GM19395 (cell line): ENCODE results near the gene CDC42.

ENCODE experiments used
- ATAC-seq: cut with Tn5 transposase; IDR thresholded peaks from one replicate; pipeline ENCODE4 v1.9.1; 2021; ENCODE audit warnings: mild to moderate bottlenecking, moderate library complexity; ENCODE audit not compliant: unreplicated experiment

The CDC42 gene

GRCh38 chr1:22037520-22037919 is 15.0 kb upstream of the CDC42 start:
- no peak for ATAC-seq

GRCh38 chr1:22038036-22038435 is 14.5 kb upstream of the CDC42 start:
- no peak for ATAC-seq

- ATAC-seq = peak; percentile 96
Observed at GRCh38 chr1:22039594-22040285, 12.8 kb upstream of the CDC42 start.

DNA sequence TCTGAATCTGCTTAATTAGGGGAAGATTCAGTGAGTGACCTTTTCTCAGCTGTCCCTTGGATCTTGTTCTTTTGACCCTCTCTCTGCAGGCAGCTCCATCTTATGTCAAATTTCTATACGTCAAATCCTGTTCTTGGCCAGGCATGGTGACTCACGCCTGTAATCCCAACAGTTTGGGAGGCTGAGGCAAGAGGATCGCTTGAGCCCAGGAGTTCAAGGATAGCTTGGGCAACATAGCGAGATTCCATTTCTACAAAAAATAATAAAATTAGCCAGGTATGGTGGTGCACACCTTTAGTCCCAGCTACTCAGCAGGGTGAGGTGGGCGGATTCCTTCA is 12.3 kb upstream of the CDC42 start:
- no peak for ATAC-seq

DNA sequence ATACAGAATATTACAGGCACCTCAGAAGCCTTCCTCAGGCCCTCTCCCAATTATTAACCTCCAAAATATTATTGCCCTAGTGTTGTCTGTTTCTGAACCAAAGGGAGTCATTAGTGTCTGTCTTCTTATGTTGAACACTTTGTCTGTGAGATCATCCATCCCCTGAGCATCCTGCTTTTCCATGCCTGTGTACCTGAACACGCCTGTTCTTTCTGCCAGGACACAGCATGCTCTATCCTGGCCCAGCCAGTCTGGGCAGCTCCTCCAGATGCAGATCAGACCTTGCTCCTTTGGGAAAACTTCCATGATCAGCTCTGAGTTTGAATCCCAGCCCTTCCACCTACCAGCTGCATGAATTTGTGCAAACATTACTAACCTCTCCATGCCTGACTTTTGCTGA is 11.0 kb upstream of the CDC42 start:
- ATAC-seq = no peak

GRCh38 chr1:22043198-22043769 is 9.2 kb upstream of the CDC42 start:
- no peak for ATAC-seq

GRCh38 chr1:22044690-22045420 is 7.7 kb upstream of the CDC42 start:
- no peak for ATAC-seq

DNA sequence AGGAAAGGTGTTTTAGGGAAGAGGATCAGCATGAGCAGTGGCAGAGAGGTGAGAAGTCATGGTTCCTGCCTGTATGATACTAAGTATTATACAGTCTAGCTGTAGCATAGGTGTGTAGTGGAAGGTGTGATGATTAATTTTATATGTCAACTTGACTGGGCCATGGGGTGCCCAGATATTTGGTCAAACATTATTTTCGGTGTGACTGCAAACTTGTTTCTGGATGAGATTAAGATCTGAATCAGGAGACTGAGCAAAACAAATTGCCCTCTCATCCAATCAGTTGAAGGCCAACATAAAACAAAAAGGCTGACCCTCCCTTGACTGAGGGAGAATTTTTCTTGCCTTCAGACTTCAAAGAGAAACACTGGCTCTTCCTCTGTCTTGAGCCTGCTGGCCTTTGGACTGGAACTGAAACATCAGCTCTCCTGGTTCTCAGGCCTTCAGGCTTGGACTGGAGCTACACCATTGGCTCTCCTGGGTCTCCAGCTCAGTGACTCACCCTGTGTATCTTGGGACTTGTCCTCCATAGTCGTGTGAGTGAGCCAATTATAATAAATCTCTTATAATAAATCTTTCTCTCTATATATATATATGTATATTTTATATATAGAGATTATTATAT is 6.8 kb upstream of the CDC42 start:
- ATAC-seq = no peak

DNA sequence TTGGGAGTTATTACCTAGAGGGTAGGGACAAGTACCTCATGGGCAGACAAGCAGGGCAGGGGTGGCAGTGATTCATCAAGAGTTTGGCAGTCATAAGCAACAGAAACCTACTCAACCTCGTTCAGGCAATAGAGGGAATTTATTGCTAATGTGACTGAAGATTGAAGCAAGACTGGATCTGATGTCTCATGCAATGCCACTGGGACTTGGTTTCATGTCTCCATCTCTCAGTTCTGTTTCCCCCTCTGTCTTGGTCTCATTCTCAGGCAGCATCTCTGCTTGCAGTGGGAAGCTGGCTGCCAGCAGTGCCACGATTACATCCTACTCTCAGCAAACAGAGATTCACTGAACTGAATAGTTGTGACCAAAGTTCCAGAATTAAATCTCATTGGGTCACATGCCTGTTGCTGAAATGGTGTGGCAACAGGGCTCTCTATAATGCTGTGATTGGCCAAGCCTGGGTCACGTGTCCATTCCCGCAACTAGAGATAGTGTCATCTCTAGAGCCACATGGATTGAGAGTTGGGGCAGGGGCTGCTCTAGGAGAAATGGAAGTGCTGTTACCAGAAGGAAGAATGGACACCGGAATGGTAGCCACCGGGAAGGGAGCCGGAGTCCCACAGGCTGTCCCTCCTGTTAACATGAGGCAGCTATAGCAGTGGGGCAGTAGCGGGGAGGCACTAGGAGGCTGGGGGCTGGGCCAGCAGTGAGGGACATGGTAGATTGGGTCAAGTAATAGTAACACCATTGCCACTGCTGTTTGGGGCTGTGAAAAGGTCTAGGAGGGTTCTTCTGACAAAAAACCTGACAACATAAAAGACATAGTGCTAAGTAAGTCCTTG is 3.9 kb upstream of the CDC42 start:
- no peak for ATAC-seq

GRCh38 chr1:22050330-22050729 is 2.2 kb upstream of the CDC42 start:
- ATAC-seq = no peak

- ATAC-seq = no peak
Observed at GRCh38 chr1:22051607-22052114, 848 bp upstream of the CDC42 start.

DNA sequence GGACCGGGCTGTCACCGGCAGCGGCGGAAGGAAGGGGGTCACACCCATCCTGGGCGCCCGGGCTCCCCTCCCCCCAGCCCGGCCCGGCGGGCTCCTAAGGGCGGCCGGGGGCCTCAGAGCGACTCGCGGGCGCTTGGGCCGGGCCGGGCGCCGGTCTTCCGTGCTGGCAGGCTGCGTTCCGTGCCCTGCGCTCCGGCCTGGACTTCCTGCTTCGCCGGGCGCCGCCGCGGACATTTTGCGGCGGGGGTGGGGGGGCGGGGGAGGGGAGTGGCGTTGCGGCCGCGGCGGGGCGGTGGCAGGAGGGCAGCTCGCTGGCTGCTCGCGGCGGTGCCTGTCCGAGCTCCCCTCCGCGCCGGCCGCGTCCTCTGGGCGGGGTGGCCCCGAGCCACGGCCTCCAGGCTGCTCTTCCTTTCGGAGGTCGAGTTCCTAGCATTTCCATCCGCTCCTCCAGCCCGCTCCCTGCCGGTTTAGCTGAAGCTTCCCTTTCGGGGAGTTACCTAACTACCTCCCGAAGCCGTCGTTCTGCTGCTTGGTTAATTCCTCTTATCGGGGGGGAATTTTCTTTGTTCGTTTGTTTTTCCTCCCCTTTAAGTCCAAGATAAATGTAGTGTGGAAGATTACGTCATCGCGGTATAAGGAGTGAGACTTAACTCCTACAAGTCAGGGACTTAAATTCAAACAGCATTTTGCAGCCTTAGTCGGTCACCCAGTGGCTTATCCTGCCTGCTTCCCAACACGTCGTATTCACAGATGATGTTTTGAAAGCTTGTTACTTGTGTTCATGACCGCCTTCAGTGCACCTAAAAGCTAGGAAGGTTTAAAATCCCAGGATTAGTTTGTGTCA is 730 bp downstream of the CDC42 start:
- peak; percentile 25 for ATAC-seq

GRCh38 chr1:22053861-22054770 is 1.6 kb downstream of the CDC42 start:
- no peak for ATAC-seq

DNA sequence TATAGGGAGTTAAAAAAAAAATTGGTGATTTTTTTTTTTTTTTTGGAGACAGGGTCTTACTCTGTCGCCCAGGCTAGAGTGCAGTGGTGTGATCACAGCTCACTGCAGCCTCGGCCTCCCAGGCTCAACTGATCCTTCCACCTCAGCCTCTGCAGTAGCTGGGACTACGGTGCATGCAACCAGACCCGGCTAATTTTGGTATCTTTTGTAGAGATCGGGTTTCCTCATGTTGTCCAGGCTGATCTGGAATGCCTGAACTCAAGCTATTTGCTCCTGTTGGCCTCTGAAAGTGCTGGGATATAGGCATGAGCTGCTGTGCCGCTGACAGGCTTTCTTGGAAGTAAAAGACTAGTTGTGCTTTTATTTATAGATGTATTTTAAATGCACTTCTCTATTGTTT is 3.0 kb downstream of the CDC42 start:
- no peak for ATAC-seq

GRCh38 chr1:22056043-22056442 is 3.5 kb downstream of the CDC42 start:
- ATAC-seq = no peak

DNA sequence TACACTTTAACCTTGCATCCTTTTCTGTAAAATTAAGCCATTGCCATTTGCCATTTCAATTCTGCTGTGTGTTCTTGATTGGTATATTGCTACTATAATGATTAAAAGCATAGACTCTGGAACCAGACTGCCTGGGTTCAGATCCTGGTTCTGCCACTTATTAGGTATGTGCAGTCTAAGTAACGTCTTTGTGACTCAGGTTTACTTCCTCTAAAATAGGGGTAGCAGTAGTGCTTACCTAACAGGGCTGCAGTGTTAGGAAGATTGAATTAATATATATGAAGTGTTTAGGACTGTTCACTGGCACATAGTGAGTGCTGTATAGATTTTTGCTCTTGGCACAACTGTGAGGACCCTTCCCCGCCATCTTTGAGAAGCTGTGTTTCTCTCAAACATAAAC is 4.4 kb downstream of the CDC42 start:
- no peak for ATAC-seq

GRCh38 chr1:22057861-22058260 is 5.4 kb downstream of the CDC42 start:
- ATAC-seq = no peak

GRCh38 chr1:22064751-22065402 is 12.4 kb downstream of the CDC42 start:
- no peak for ATAC-seq
